ENCODE measurements around the gene SBK1.

- TF ChIP-seq BHLHE40 (IDR thresholded peaks at IDR 0.05; ENCODE audit: borderline replicate concordance) (no peak), SP1 (IDR thresholded peaks at IDR 0.05) (no peak)
Observed at GRCh38 chr16:28324887-28325279, 32.6 kb downstream of the SBK1 start.

All from HEK293T (cell line).